ENCODE data around the gene ADGRL2. TPM values are rescaled to one million over a fixed set of nuclear protein-coding genes. Genes with fewer than 3 reads are reported as not detected.

The ADGRL2 gene
- total and polyA plus RNA-seq, 8 donors = 5.6 to 21.6 (median 12.4) TPM

GRCh38 chr1:82019508-82019907 is 218.8 kb downstream of the ADGRL2 start:
- ATAC-seq = no peak
- Histone ChIP-seq H3K36me3 (no peaks in the 10 kb centered on the region), H3K4me3 (no peak overlapping the region), H3K27ac (no peak overlapping the region), H3K9me3 (no peaks in the 10 kb centered on the region), H3K27me3 (no peaks in the 10 kb centered on the region), H3K4me1 (no peaks in the 10 kb centered on the region)
- 16 to 17% methylated on average over 1 of the region's 1 CpG for WGBS, 2 donors
- DNase-seq = no peak
- TF ChIP-seq, protein P1, sequence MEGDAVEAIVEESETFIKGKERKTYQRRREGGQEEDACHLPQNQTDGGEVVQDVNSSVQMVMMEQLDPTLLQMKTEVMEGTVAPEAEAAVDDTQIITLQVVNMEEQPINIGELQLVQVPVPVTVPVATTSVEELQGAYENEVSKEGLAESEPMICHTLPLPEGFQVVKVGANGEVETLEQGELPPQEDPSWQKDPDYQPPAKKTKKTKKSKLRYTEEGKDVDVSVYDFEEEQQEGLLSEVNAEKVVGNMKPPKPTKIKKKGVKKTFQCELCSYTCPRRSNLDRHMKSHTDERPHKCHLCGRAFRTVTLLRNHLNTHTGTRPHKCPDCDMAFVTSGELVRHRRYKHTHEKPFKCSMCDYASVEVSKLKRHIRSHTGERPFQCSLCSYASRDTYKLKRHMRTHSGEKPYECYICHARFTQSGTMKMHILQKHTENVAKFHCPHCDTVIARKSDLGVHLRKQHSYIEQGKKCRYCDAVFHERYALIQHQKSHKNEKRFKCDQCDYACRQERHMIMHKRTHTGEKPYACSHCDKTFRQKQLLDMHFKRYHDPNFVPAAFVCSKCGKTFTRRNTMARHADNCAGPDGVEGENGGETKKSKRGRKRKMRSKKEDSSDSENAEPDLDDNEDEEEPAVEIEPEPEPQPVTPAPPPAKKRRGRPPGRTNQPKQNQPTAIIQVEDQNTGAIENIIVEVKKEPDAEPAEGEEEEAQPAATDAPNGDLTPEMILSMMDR (IDR thresholded peaks at IDR 0.05) = no peak
- intact Hi-C loops (cut with DNase I) = no loop called here
- no peak for FAIRE-seq

- no peaks in the 10 kb centered on the region for H3K36me3 ChIP-seq
- 65 to 82% methylated on average over 3 of the region's 3 CpGs for WGBS, 2 donors
- ATAC-seq = no peak
- no peak overlapping the region for H3K27ac ChIP-seq
- H3K27me3 ChIP-seq = no peaks in the 10 kb centered on the region
- TF ChIP-seq, protein P1 (IDR thresholded peaks at IDR 0.05) = no peak
- no peak for FAIRE-seq
- no peak for DNase-seq
- intact Hi-C loops (cut with DNase I) = no loop called here
- H3K4me3 ChIP-seq = no peak overlapping the region
- no peaks in the 10 kb centered on the region for H3K4me1 ChIP-seq
- no peaks in the 10 kb centered on the region for H3K9me3 ChIP-seq
Observed at GRCh38 chr1:82030830-82031229, 230.1 kb downstream of the ADGRL2 start.

- Histone ChIP-seq H3K4me1 (no peaks in the 10 kb centered on the region), H3K27me3 (no peaks in the 10 kb centered on the region), H3K27ac (no peak overlapping the region), H3K36me3 (no peaks in the 10 kb centered on the region), H3K4me3 (no peak overlapping the region), H3K9me3 (no peaks in the 10 kb centered on the region)
- intact Hi-C loops (cut with DNase I) = no loop called here
- WGBS, 2 donors = 84 to 85% methylated on average over 2 of the region's 2 CpGs
- TF ChIP-seq, protein P1 (IDR thresholded peaks at IDR 0.05) = no peak
- DNase-seq (no peak), ATAC-seq (no peak), FAIRE-seq (no peak)
Observed at GRCh38 chr1:82032068-82032467, 231.3 kb downstream of the ADGRL2 start.

- WGBS, 2 donors = 71 to 85% methylated on average over 3 of the region's 3 CpGs
- no peak overlapping the region for H3K4me3 ChIP-seq
- H3K27ac ChIP-seq = no peak overlapping the region
- TF ChIP-seq, protein P1 (IDR thresholded peaks at IDR 0.05) = no peak
- no peaks in the 10 kb centered on the region for H3K4me1 ChIP-seq
- DNase-seq (no peak), ATAC-seq (no peak), FAIRE-seq (no peak)
- no peaks in the 10 kb centered on the region for H3K36me3 ChIP-seq
- no peaks in the 10 kb centered on the region for H3K27me3 ChIP-seq
- intact Hi-C loops (cut with DNase I) = no loop called here
- H3K9me3 ChIP-seq = no peaks in the 10 kb centered on the region
Observed at GRCh38 chr1:82034812-82035211, 234.1 kb downstream of the ADGRL2 start.

Data from pancreas (tissue), 10 donors.